ENCODE data around the gene ALAS2. TPM values are rescaled to one million over a fixed set of nuclear protein-coding genes. Genes with fewer than 3 reads are reported as not detected.
A peak's percentile ranks its signal among the peaks of the same experiment; 100 is the strongest.
"Not testable (repeated sequence)": the region's sequence is repeated elsewhere in the genome, so short reads cannot be mapped to it uniquely, and the experiment has no call there.

ALAS2 gene
- total RNA-seq, 1 donor from 2014 or later, result not detected

DNA sequence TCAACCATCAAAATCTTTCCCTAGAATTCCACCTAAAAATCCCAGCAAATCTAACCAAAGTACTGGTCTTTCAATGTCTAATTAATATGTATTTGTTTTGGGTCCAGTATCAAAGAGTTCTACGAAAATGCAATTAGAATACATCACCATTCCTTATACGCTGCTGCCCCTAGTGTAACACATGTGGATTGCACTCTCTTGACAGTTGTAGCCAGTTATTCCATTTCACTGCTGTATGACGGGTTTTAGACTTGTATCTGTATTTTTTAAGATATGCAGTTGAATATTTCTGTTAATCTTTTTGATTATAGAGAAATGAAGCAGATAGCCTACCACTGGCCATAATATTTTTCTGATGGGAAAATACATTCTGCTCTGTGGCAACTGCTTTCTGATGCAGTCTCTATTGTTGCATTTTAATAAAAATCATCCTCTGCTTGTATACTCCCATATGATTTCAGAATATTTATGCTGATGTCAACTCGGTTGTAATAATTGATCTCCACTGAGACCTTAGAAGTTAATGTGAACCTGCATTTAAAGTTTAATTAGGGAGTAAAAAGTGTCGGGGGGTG lies 27.0 kb upstream of the ALAS2 start:
- Mint-ChIP-seq H3K27me3 (ENCODE audit: insufficient read depth, low read depth) (no peaks in the 10 kb centered on the region), H3K9me3 (peaks cover 5% of the 10 kb centered on the region), H3K36me3 (no peaks in the 10 kb centered on the region), H3K4me3 (peak overlapping the region; percentile 11), H3K4me1 (peaks cover 8% of the 10 kb centered on the region), H3K27ac (no peak overlapping the region)
- H3K9ac ChIP-seq, result no peak overlapping the region
- H3K9me3 ChIP-seq (ENCODE audit: low read depth), result peaks cover 4% of the 10 kb centered on the region
- H3F3A ChIP-seq (ENCODE audit: low read depth), result no peaks in the 10 kb centered on the region
- H4K20me1 ChIP-seq (ENCODE audit: low read depth), result no peaks in the 10 kb centered on the region
- no peak overlapping the region for H3K27ac ChIP-seq
- no peaks in the 10 kb centered on the region for H3K36me3 ChIP-seq
- H2AFZ ChIP-seq (replicated peaks), result no peak overlapping the region
- TF ChIP-seq, protein P1, sequence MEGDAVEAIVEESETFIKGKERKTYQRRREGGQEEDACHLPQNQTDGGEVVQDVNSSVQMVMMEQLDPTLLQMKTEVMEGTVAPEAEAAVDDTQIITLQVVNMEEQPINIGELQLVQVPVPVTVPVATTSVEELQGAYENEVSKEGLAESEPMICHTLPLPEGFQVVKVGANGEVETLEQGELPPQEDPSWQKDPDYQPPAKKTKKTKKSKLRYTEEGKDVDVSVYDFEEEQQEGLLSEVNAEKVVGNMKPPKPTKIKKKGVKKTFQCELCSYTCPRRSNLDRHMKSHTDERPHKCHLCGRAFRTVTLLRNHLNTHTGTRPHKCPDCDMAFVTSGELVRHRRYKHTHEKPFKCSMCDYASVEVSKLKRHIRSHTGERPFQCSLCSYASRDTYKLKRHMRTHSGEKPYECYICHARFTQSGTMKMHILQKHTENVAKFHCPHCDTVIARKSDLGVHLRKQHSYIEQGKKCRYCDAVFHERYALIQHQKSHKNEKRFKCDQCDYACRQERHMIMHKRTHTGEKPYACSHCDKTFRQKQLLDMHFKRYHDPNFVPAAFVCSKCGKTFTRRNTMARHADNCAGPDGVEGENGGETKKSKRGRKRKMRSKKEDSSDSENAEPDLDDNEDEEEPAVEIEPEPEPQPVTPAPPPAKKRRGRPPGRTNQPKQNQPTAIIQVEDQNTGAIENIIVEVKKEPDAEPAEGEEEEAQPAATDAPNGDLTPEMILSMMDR (IDR thresholded peaks at IDR 0.05), result peak; percentile 73
- TF ChIP-seq EZH2phosphoT487 (IDR thresholded peaks at IDR 0.05) (no peak), EZH2 (IDR thresholded peaks at IDR 0.05) (no peak)
- peaks cover 5% of the 10 kb centered on the region for H3K27me3 ChIP-seq
- H3K79me2 ChIP-seq (ENCODE audit: low read depth), result no peaks in the 10 kb centered on the region
- H3K4me1 ChIP-seq, result no peaks in the 10 kb centered on the region
- peak; percentile 26 for DNase-seq (ENCODE audit: low spot score)
- H3K4me2 ChIP-seq, result no peak overlapping the region
- H3K4me3 ChIP-seq, result no peak overlapping the region

DNA sequence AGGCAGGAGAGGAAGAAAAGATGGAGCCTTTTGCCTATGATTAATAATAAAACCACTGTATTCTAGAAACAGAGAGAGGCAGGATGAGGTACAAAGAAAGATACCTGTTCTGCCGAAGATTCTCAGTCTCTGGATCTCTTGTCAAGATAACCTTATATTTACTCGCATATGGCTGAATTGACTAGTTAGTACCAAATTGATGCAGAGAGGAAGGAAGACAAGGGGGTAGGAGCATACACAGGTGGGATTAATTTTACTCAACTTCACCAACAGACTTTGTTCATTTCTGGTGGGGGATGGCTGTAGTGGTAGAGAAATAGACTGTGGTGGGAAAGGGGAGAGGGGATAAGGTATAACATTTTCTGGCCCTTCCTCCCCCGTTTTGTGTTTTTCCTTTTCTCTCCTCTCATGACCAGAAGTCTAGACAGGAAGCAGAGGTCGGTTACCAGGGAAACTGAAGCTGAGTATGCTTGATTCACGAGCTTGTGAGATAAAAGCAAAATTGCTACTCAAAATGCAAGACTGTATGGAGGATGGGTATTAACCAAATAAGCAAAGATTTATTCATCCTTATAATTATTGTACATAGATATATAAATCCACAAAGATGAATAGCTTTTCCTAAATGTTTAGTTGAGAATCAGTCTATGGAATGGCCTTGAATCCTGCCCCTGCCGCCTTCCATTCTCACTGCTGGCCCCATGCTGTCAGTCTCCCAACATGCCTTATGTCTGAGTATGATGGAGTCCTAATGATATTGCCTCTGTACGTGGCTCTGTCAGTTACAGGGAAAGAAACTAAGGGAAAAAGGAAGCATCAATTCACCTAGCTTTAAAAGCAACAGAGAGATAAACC lies 26.3 kb upstream of the ALAS2 start:
- Histone ChIP-seq H3K36me3 (no peaks in the 10 kb centered on the region), H2AFZ (replicated peaks) (no peak overlapping the region), H3K4me3 (no peak overlapping the region), H3K79me2 (ENCODE audit: low read depth) (no peaks in the 10 kb centered on the region), H3K4me2 (no peak overlapping the region), H3K4me1 (no peaks in the 10 kb centered on the region), H3K27ac (no peak overlapping the region), H3F3A (ENCODE audit: low read depth) (no peaks in the 10 kb centered on the region), H4K20me1 (ENCODE audit: low read depth) (no peaks in the 10 kb centered on the region), H3K9me3 (ENCODE audit: low read depth) (peaks cover 4% of the 10 kb centered on the region), H3K9ac (no peak overlapping the region), H3K27me3 (peaks cover 5% of the 10 kb centered on the region)
- Mint-ChIP-seq H3K27ac (peak overlapping the region; percentile 55), H3K36me3 (no peaks in the 10 kb centered on the region), H3K27me3 (ENCODE audit: insufficient read depth, low read depth) (no peaks in the 10 kb centered on the region), H3K4me1 (peaks cover 8% of the 10 kb centered on the region), H3K4me3 (peak overlapping the region; percentile 11), H3K9me3 (peaks cover 7% of the 10 kb centered on the region)
- no peak for DNase-seq (ENCODE audit: low spot score)
- TF ChIP-seq EZH2phosphoT487 (IDR thresholded peaks at IDR 0.05), result no peak
- TF ChIP-seq, protein P1 (IDR thresholded peaks at IDR 0.05), result no peak
- no peak for TF ChIP-seq EZH2 (IDR thresholded peaks at IDR 0.05)

DNA sequence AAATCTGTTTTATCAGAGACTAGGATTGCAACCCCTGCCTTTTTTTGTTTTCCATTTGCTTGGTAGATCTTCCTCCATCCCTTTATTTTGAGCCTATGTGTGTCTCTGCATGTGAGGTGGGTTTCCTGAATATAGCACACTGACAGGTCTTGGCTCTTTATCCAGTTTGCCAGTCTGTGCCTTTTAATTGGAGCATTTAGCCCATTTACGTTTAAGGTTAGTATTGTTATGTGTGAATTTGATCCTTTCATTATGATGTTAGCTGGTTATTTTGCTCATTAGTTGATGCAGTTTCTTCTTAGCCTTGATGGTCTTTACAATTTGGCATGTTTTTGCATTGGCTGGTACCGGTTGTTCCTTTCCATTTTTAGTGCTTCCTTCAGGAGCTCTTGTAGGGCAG lies 19.8 kb upstream of the ALAS2 start:
- H3K27ac ChIP-seq; H3K4me2 ChIP-seq; H3K4me3 Mint-ChIP-seq; H3K36me3 ChIP-seq; H3K27me3 ChIP-seq; H3K4me3 ChIP-seq; H3F3A ChIP-seq (ENCODE audit: low read depth); H3K9ac ChIP-seq; H3K4me1 ChIP-seq; H3K36me3 Mint-ChIP-seq; H3K27me3 Mint-ChIP-seq (ENCODE audit: insufficient read depth, low read depth); H2AFZ ChIP-seq (replicated peaks); DNase-seq (ENCODE audit: low spot score); H3K27ac Mint-ChIP-seq; H3K4me1 Mint-ChIP-seq; H3K9me3 ChIP-seq (ENCODE audit: low read depth); H3K79me2 ChIP-seq (ENCODE audit: low read depth); H4K20me1 ChIP-seq (ENCODE audit: low read depth): not testable (repeated sequence)
- peaks cover 18% of the 10 kb centered on the region for H3K9me3 Mint-ChIP-seq

DNA sequence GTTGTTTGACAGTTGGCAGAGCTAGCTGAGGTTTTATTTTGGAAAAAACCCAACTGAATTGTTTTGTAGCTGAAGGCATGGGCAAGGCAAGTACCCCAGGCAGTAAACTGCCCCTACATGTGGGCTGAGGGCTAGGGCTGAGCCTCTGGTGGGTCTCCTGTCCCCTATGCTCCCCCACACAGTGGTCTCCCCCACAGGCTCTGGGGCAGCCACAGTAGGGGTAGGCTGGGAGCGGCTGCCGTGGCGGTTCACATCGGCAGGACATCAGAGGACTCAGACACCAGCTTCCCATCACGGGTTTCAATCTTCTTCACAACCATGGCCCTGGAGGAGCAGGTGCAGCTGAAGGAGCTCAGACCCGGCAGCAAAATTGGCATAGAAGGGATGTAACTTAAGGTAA lies 10.7 kb upstream of the ALAS2 start:
- H3K4me3 ChIP-seq, result no peak overlapping the region
- TF ChIP-seq EZH2phosphoT487 (IDR thresholded peaks at IDR 0.05) (no peak), EZH2 (IDR thresholded peaks at IDR 0.05) (no peak)
- TF ChIP-seq, protein P1 (IDR thresholded peaks at IDR 0.05), result no peak
- Mint-ChIP-seq H3K27ac (no peak overlapping the region), H3K9me3 (peaks cover 8% of the 10 kb centered on the region), H3K4me1 (no peaks in the 10 kb centered on the region), H3K27me3 (ENCODE audit: insufficient read depth, low read depth) (no peaks in the 10 kb centered on the region), H3K36me3 (no peaks in the 10 kb centered on the region), H3K4me3 (no peak overlapping the region)
- H3K79me2 ChIP-seq (ENCODE audit: low read depth), result no peaks in the 10 kb centered on the region
- no peaks in the 10 kb centered on the region for H3K36me3 ChIP-seq
- no peak overlapping the region for H3K9ac ChIP-seq
- H3K4me2 ChIP-seq, result no peak overlapping the region
- no peaks in the 10 kb centered on the region for H3K4me1 ChIP-seq
- no peak overlapping the region for H2AFZ ChIP-seq (replicated peaks)
- H4K20me1 ChIP-seq (ENCODE audit: low read depth), result no peaks in the 10 kb centered on the region
- peaks cover 4% of the 10 kb centered on the region for H3K9me3 ChIP-seq (ENCODE audit: low read depth)
- H3F3A ChIP-seq (ENCODE audit: low read depth), result no peaks in the 10 kb centered on the region
- no peaks in the 10 kb centered on the region for H3K27me3 ChIP-seq
- DNase-seq (ENCODE audit: low spot score), result no peak
- no peak overlapping the region for H3K27ac ChIP-seq

Data from neural progenitor cell (in vitro differentiated cells).